Karpas-422 (cell line): ENCODE data around the gene WBP2NL. TPM values are rescaled to one million over a fixed set of nuclear protein-coding genes. Genes with fewer than 3 reads are reported as not detected.
"Not testable (repeated sequence)": the region's sequence is repeated elsewhere in the genome, so short reads cannot be mapped to it uniquely, and the experiment has no call there.

Experiments used
- DNase-seq: peaks from one replicate; pipeline ENCODE4 v3.0.0-alpha.2; 2015
- H2AFZ ChIP-seq: fragments of 200-600 bp; sonication (generic); 2 replicates; pipeline ENCODE4 v1.6.1; 2014; ENCODE audit warnings: antibody characterized with exemption, low read length, mixed read lengths
- H3K27ac ChIP-seq: fragments of 200-600 bp; sonication (generic); 2 replicates; pipeline ENCODE4 v1.5.1; 2014; ENCODE audit warnings: mild to moderate bottlenecking, low read length, moderate library complexity
- H3K27me3 ChIP-seq: fragments of 200-600 bp; sonication (generic); 2 replicates; pipeline ENCODE4 v1.6.1; 2014; ENCODE audit warnings: low read length, mixed read lengths
- H3K36me3 ChIP-seq: fragments of 200-600 bp; sonication (generic); 2 replicates; pipeline ENCODE4 v1.6.1; 2014; ENCODE audit warnings: low read length, mixed read lengths; ENCODE audit not compliant: insufficient read depth
- H3K4me1 ChIP-seq: fragments of 200-600 bp; sonication (generic); 2 replicates; pipeline ENCODE4 v1.6.1; 2014; ENCODE audit warnings: mild to moderate bottlenecking, low read length, mixed read lengths
- H3K4me2 ChIP-seq: fragments of 200-600 bp; sonication (generic); 2 replicates; pipeline ENCODE4 v1.6.1; 2014; ENCODE audit warnings: low read length, low read depth, mild to moderate bottlenecking; ENCODE audit not compliant: poor library complexity, severe bottlenecking
- H3K4me3 ChIP-seq: fragments of 200-600 bp; sonication (generic); 2 replicates; pipeline ENCODE4 v1.5.1; 2014; ENCODE audit warnings: mild to moderate bottlenecking, antibody characterized with exemption, low read length, mixed read lengths
- H3K79me2 ChIP-seq: fragments of 200-600 bp; sonication (generic); 2 replicates; pipeline ENCODE4 v1.6.1; 2014; ENCODE audit warnings: mild to moderate bottlenecking, low read length, mixed read lengths
- H3K9ac ChIP-seq: fragments of 200-600 bp; sonication (generic); 2 replicates; pipeline ENCODE4 v1.6.0; 2014; ENCODE audit warnings: low read length
- H3K9me2 ChIP-seq: fragments of 200-600 bp; sonication (generic), shearing (Covaris generic); replicated peaks from 2 replicates; pipeline ENCODE4 v1.6.0; 2014; ENCODE audit warnings: mild to moderate bottlenecking, low read length, moderate library complexity; ENCODE audit not compliant: insufficient read depth
- H3K9me3 ChIP-seq: fragments of 300-700, 200-600 bp; sonication (generic); 2 replicates; pipeline ENCODE4 v1.6.1; 2014; ENCODE audit warnings: low read length, mixed read lengths
- H4K20me1 ChIP-seq: fragments of 200-600 bp; sonication (generic); 2 replicates; pipeline ENCODE4 v1.6.1; 2014; ENCODE audit warnings: mild to moderate bottlenecking, antibody characterized with exemption, low read length, low read depth; ENCODE audit not compliant: insufficient read depth
- total RNA-seq: library from RNA; depleted of rRNA; stranded (reverse); fragments of >200 nt; shearing (Covaris generic); gene quantifications from 2 replicates; pipeline ENCODE4 v1.2.3, GENCODE V29; 2014; ENCODE audit warnings: low replicate concordance

WBP2NL gene
- total RNA-seq, 1 experiment from 2014 or later = 0.19 TPM

GRCh38 chr22:42068291-42068690 lies 69.7 kb downstream of the WBP2NL start:
- Histone ChIP-seq H3K4me1 (peaks cover 23% of the 10 kb centered on the region), H4K20me1 (no peaks in the 10 kb centered on the region), H3K36me3 (no peaks in the 10 kb centered on the region), H2AFZ (no peak overlapping the region), H3K4me2 (no peak overlapping the region), H3K9me2 (no peaks in the 10 kb centered on the region), H3K9ac (no peak overlapping the region), H3K27me3 (no peaks in the 10 kb centered on the region), H3K9me3 (no peaks in the 10 kb centered on the region), H3K79me2 (peaks cover 7% of the 10 kb centered on the region), H3K4me3 (no peak overlapping the region), H3K27ac (no peak overlapping the region)
- DNase-seq = no peak

GRCh38 chr22:42069801-42070516 lies 71.4 kb downstream of the WBP2NL start:
- H3K9ac ChIP-seq = peak overlapping the region; percentile 80
- H3K27ac ChIP-seq = peak overlapping the region; percentile 34; the same call in 1 of the 2 replicates
- H2AFZ ChIP-seq = peak overlapping the region; percentile 70
- no peaks in the 10 kb centered on the region for H3K27me3 ChIP-seq
- no peaks in the 10 kb centered on the region for H3K9me2 ChIP-seq
- peak overlapping the region; percentile 76 for H3K4me3 ChIP-seq
- DNase-seq = no peak
- no peaks in the 10 kb centered on the region for H3K9me3 ChIP-seq
- H3K79me2 ChIP-seq = peaks cover 7% of the 10 kb centered on the region
- peaks cover 23% of the 10 kb centered on the region for H3K4me1 ChIP-seq
- no peaks in the 10 kb centered on the region for H4K20me1 ChIP-seq
- H3K4me2 ChIP-seq = peak overlapping the region; percentile 94
- H3K36me3 ChIP-seq = no peaks in the 10 kb centered on the region

DNA sequence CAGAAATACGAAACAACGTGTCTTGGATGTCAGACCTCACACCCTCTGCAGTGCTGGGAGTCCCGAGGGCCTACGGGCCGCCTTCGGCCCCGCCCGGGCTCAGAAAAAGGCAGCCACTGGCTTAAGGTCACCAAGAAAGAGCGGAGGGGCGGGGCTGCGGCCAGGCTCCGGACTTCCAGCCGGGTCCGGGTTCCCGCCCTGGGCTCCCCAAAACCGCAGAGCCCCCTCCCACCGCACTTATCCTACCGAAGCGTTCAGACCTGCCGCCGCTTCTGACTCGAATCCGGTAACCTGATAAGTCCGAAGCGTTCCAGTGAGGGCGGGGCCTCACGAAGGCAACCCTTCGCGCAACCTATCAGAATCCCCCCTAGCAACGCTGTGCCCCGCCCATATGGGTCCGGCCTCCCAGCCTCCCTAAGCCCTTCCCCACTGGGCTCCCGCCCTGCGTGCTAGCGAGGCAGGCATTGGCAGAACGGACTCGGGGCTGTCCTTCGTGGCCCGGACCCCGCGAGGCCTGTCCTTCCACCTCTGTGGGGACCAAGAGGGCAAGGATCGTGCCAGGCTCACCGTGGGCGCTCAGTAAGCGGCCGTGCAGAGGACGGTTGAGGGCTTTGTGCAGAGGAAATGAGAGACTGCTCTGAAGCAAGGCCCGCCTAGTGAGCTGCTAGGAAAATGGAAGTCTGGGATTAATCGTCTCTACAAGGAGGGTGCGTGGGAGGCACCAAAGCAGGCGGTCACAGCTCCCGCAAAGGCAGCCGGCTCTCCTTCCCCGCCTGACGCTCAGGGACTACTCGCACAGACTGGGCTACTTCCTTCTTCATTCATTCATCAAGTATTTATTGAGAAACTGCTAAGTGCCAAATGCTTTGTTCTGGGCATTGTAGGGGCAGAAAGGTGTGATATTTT lies 72.2 kb downstream of the WBP2NL start, which contains the start of gene NAGA:
Gene NAGA, minus strand, starts transcription at position 296 of the 906 bp plus-strand sequence. CDS start 515 bp downstream, outside the sequence.
- H3K4me2 ChIP-seq = peak within 1 kb of the TSS; percentile 94
- peaks cover 7% of the 10 kb centered on the region for H3K79me2 ChIP-seq
- H3K9me2 ChIP-seq = no peaks in the 10 kb centered on the region
- no peaks in the 10 kb centered on the region for H3K27me3 ChIP-seq
- H3K36me3 ChIP-seq = no peaks in the 10 kb centered on the region
- H2AFZ ChIP-seq = peak within 1 kb of the TSS; percentile 76
- peak within 1 kb of the TSS; percentile 76 for H3K4me3 ChIP-seq
- H3K4me1 ChIP-seq = peaks cover 21% of the 10 kb centered on the region
- no peaks in the 10 kb centered on the region for H4K20me1 ChIP-seq
- no peaks in the 10 kb centered on the region for H3K9me3 ChIP-seq
- DNase-seq = peak; percentile 99
- H3K27ac ChIP-seq = peak within 1 kb of the TSS; percentile 34; the same call in 1 of the 2 replicates
- H3K9ac ChIP-seq = peak within 1 kb of the TSS; percentile 80

GRCh38 chr22:42071508-42071907 lies 72.9 kb downstream of the WBP2NL start:
- not testable (repeated sequence) for H3K9me2 ChIP-seq

DNA sequence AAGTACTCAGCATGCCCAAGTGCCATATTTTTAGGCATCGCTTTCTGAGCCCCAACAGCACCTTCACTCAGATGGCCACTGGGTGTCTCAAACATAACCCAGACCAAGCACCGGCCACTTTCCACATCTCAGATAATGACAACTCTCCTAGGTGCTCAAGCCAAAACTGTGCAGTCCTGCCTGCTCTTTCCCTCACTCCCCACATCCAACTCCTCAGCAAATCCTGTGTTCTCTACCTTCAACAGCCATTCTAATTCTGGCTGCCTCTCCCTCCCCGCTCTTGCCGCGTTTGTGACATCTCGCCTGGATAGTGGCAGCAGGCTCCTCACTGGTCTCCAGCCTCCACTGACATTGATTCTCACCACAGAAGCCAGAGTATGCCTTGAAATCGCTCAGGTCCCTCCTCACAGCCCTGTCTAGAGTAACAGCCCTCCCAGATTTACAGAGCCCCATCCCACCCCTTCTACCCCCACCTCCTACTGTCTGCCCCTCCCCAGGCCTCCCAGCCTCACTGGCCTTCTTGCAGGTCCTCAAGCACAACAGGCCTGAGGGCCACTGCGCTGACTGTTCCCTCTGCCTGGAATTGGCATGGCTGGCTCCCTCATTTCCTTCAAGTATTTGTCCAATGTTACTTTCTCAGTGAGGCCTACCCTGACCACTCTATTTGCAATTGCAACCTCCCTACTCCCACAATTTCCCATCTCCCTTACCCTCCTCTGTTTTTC lies 74.2 kb downstream of the WBP2NL start:
- H3K27me3 ChIP-seq = no peaks in the 10 kb centered on the region
- H3K9ac ChIP-seq = no peak overlapping the region
- no peaks in the 10 kb centered on the region for H3K9me2 ChIP-seq
- no peak overlapping the region for H3K27ac ChIP-seq
- H3K9me3 ChIP-seq = no peaks in the 10 kb centered on the region
- DNase-seq = no peak
- no peak overlapping the region for H3K4me2 ChIP-seq
- no peak overlapping the region for H2AFZ ChIP-seq
- H3K4me3 ChIP-seq = no peak overlapping the region
- H3K4me1 ChIP-seq = peaks cover 21% of the 10 kb centered on the region
- no peaks in the 10 kb centered on the region for H3K36me3 ChIP-seq
- peaks cover 7% of the 10 kb centered on the region for H3K79me2 ChIP-seq
- no peaks in the 10 kb centered on the region for H4K20me1 ChIP-seq

More at GRCh38 chr22:42071508-42071907, 72.9 kb downstream of the WBP2NL start:
- H3K4me2 ChIP-seq = peak overlapping the region; percentile 94
- not testable (repeated sequence) for H2AFZ ChIP-seq, H3K79me2 ChIP-seq, H4K20me1 ChIP-seq, H3K27me3 ChIP-seq, H3K9me3 ChIP-seq, H3K27ac ChIP-seq, H3K36me3 ChIP-seq, DNase-seq
- peak overlapping the region; percentile 80 for H3K9ac ChIP-seq
- H3K4me3 ChIP-seq = peak overlapping the region; percentile 76
- peaks cover 21% of the 10 kb centered on the region for H3K4me1 ChIP-seq

DNA sequence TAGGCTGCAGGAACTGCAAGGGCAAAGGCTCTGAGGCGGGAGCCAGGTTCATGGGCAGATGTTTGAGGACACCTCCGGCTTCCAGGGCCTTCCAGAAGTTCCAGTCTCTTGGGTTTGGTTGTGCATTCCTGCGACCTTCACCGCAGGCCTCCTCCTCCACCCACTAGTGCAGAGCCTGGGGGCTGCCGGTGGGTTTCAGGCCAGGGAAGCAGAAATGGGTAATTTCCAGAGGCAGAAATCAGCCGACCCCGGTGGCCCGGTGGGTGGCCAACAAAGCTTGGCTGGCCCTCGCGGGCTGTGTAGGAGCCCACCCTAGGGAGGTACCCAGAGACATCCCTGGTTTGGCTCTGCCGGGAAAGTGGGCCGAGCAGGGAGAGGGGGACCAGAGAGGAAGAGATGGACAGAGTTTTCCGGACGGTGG lies 75.0 kb downstream of the WBP2NL start:
- peaks cover 25% of the 10 kb centered on the region for H3K4me1 ChIP-seq
- H3K36me3 ChIP-seq = no peaks in the 10 kb centered on the region
- H3K9ac ChIP-seq = no peak overlapping the region
- H2AFZ ChIP-seq = no peak overlapping the region
- no peaks in the 10 kb centered on the region for H3K27me3 ChIP-seq
- H3K27ac ChIP-seq = no peak overlapping the region
- H3K9me2 ChIP-seq = no peaks in the 10 kb centered on the region
- no peak overlapping the region for H3K4me2 ChIP-seq
- DNase-seq = no peak
- no peaks in the 10 kb centered on the region for H3K9me3 ChIP-seq
- H4K20me1 ChIP-seq = no peaks in the 10 kb centered on the region
- H3K79me2 ChIP-seq = peaks cover 7% of the 10 kb centered on the region
- H3K4me3 ChIP-seq = no peak overlapping the region

- Histone ChIP-seq H2AFZ (no peak within 1 kb of the TSS), H3K4me3 (no peak within 1 kb of the TSS), H3K9ac (no peak within 1 kb of the TSS), H3K36me3 (no peaks in the 10 kb centered on the region), H3K4me2 (no peak within 1 kb of the TSS), H3K9me2 (no peaks in the 10 kb centered on the region), H3K27ac (no peak within 1 kb of the TSS), H3K27me3 (no peaks in the 10 kb centered on the region), H3K9me3 (no peaks in the 10 kb centered on the region), H3K4me1 (peaks cover 31% of the 10 kb centered on the region), H4K20me1 (no peaks in the 10 kb centered on the region), H3K79me2 (peaks cover 7% of the 10 kb centered on the region)
- DNase-seq = no peak
Measured at GRCh38 chr22:42074132-42074811, 75.7 kb downstream of the WBP2NL start, which contains the start of gene PHETA2. PHETA2 (plus strand) TSS chr22:42074248; CDS start chr22:42077294, 3,046 bp downstream.
